Measurements from ENCODE around the gene TCOF1. TPM values are rescaled to one million over a fixed set of nuclear protein-coding genes. Genes with fewer than 3 reads are reported as not detected.

Gene TCOF1
- total and polyA plus RNA-seq, 12 donors = 12.6 to 30.3 (median 20.8) TPM

- H3K36me3 ChIP-seq (replicated peaks in 1 of 2) = peaks cover 0 to 100% of the 10 kb centered on the region in 2 donors
- no peaks in the 10 kb centered on the region for H3K27me3 ChIP-seq
- TF ChIP-seq POLR2A (IDR thresholded peaks at IDR 0.05) = no peak
- no peaks in the 10 kb centered on the region for H3K9me3 ChIP-seq (replicated peaks in 1 of 3)
- 79 to 88% (median 87%) methylated on average over 6 of the region's 6 CpGs for WGBS, 4 donors
- no peak overlapping the region for H3K27ac ChIP-seq
- no peak overlapping the region for H3K4me3 ChIP-seq
- no peaks in the 10 kb centered on the region for H3K4me1 ChIP-seq (replicated peaks in 1 of 2)
- DNase-seq = no peak
- intact Hi-C loops (cut with DNase I) = no loop called here
Observed at GRCh38 chr5:150372639-150373038, 15.1 kb downstream of the TCOF1 start.

- Histone ChIP-seq H3K36me3 (replicated peaks in 1 of 2) (peaks cover 0 to 97% of the 10 kb centered on the region in 2 donors), H3K4me1 (replicated peaks in 1 of 2) (no peaks in the 10 kb centered on the region), H3K4me3 (no peak overlapping the region), H3K9me3 (replicated peaks in 1 of 3) (no peaks in the 10 kb centered on the region), H3K27ac (no peak overlapping the region), H3K27me3 (no peaks in the 10 kb centered on the region)
- intact Hi-C loops (cut with DNase I) = no loop called here
- TF ChIP-seq, protein P1, sequence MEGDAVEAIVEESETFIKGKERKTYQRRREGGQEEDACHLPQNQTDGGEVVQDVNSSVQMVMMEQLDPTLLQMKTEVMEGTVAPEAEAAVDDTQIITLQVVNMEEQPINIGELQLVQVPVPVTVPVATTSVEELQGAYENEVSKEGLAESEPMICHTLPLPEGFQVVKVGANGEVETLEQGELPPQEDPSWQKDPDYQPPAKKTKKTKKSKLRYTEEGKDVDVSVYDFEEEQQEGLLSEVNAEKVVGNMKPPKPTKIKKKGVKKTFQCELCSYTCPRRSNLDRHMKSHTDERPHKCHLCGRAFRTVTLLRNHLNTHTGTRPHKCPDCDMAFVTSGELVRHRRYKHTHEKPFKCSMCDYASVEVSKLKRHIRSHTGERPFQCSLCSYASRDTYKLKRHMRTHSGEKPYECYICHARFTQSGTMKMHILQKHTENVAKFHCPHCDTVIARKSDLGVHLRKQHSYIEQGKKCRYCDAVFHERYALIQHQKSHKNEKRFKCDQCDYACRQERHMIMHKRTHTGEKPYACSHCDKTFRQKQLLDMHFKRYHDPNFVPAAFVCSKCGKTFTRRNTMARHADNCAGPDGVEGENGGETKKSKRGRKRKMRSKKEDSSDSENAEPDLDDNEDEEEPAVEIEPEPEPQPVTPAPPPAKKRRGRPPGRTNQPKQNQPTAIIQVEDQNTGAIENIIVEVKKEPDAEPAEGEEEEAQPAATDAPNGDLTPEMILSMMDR (IDR thresholded peaks at IDR 0.05) = no peak
- TF ChIP-seq POLR2A (IDR thresholded peaks at IDR 0.05) = no peak
- WGBS, 4 donors = 92 to 96% (median 94%) methylated on average over 11 of the region's 11 CpGs
- DNase-seq = no peak
Observed at GRCh38 chr5:150374651-150375050, 17.2 kb downstream of the TCOF1 start.

- WGBS, 4 donors = 81 to 88% (median 83%) methylated on average over 9 to 10 of the region's 10 CpGs
- Histone ChIP-seq H3K4me3 (no peak overlapping the region), H3K9me3 (replicated peaks in 1 of 3) (no peaks in the 10 kb centered on the region), H3K36me3 (replicated peaks in 1 of 2) (peaks cover 0 to 97% of the 10 kb centered on the region in 2 donors), H3K27me3 (no peaks in the 10 kb centered on the region), H3K27ac (no peak overlapping the region), H3K4me1 (replicated peaks in 1 of 2) (no peaks in the 10 kb centered on the region)
- intact Hi-C loops (cut with DNase I) = no loop called here
- no peak for DNase-seq
- TF ChIP-seq, protein P1 (IDR thresholded peaks at IDR 0.05) = no peak
- no peak for TF ChIP-seq POLR2A (IDR thresholded peaks at IDR 0.05)
Observed at GRCh38 chr5:150376799-150377771, 19.6 kb downstream of the TCOF1 start.

DNA sequence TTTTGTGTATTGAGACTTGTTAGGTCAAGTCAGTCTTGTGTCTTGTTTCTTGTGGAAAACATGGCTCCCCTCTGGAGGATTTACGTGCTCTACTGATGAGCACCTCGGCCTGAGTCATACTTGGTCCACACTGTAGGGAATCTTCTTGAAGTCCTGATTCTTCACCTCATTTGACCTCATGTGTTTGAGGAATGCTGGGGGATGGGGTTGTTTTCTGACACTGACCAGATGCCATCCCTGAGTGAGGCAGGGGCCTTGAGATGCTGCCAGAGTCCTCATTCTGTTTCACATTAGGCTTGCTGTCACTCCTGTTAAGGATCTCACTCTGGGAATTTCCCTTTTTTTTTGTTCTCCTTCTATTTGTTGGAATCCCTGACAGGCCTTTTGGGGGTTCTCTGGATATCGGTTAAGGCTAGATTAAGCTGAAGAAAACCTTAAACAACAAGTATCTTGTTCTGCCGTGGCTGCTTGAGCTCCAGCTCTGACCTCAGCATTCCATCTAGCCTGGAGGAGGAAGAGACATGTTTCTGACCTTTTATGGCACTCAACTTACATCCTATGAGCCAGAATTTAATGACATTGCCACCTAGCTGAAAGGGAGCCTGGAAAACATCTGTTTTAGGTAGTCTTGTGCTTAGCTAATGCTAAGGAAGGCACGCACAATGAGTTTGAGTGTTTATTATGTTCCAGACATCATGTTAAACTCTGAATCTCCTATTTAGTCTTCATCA is 20.6 kb downstream of the TCOF1 start:
- Histone ChIP-seq H3K27me3 (no peaks in the 10 kb centered on the region), H3K4me1 (replicated peaks in 1 of 2) (no peaks in the 10 kb centered on the region), H3K27ac (no peak overlapping the region), H3K4me3 (no peak overlapping the region), H3K36me3 (replicated peaks in 1 of 2) (peaks cover 0 to 97% of the 10 kb centered on the region in 2 donors), H3K9me3 (replicated peaks in 1 of 3) (no peaks in the 10 kb centered on the region)
- DNase-seq = no peak
- 76 to 84% (median 81%) methylated on average over 5 of the region's 5 CpGs for WGBS, 4 donors
- TF ChIP-seq, protein P1 (IDR thresholded peaks at IDR 0.05) = no peak
- TF ChIP-seq POLR2A (IDR thresholded peaks at IDR 0.05) = no peak
- intact Hi-C loops (cut with DNase I) = no loop called here
